Neutrophil (primary cell): Measurements from ENCODE around the gene PSMA1.
A peak's percentile ranks its signal among the peaks of the same experiment; 100 is the strongest.

Source experiments
- H3K27ac ChIP-seq: fragments of 200-600 bp; sonication (generic); 2 replicates; pipeline ENCODE4 v1.5.1; 2016; ENCODE audit warnings: mild to moderate bottlenecking, moderate library complexity
- H3K27me3 ChIP-seq: fragments of 200-600 bp; sonication (generic); 2 replicates; pipeline ENCODE4 v1.6.0; 2016; ENCODE audit warnings: mild to moderate bottlenecking
- H3K36me3 ChIP-seq: fragments of 200-600 bp; sonication (generic); 2 replicates; pipeline ENCODE4 v1.5.1; 2017
- H3K4me1 ChIP-seq, 2 experiments: fragments of 200-600 bp in 1 of 2; sonication (generic) in 1 of 2; 1 replicate in 1 of 2; 2 replicates in 1 of 2; pipeline versions ENCODE4 v1.5.1 to v1.6.1; 2013 to 2016; ENCODE audit warnings: low read depth in 1 of 2, low read length in 1 of 2, mild to moderate bottlenecking in 1 of 2, moderate library complexity in 1 of 2; ENCODE audit not compliant: control insufficient read depth in 1 of 2, insufficient read depth in 1 of 2
- H3K4me3 ChIP-seq, 2 experiments: fragments of 200-600 bp in 1 of 2; sonication (generic) in 1 of 2; 1 replicate in 1 of 2; 2 replicates in 1 of 2; pipeline ENCODE4 v1.5.1; 2013 to 2016; ENCODE audit warnings: low read depth in 1 of 2, low read length in 1 of 2, mild to moderate bottlenecking in 1 of 2, moderate library complexity in 1 of 2
- H3K9me3 ChIP-seq: fragments of 200-600 bp; sonication (generic); 2 replicates; pipeline ENCODE4 v1.5.1; 2016
- CTCF ChIP-seq: fragments of 200-600 bp; sonication (generic); IDR thresholded peaks from 2 replicates; pipeline ENCODE4 v1.5.1; 2016; ENCODE audit warnings: antibody characterized with exemption

Gene PSMA1

GRCh38 chr11:14513800-14514199 is 6.4 kb downstream of the PSMA1 start:
- TF ChIP-seq CTCF = no peak
- Histone ChIP-seq H3K4me1 (peaks cover 3% of the 10 kb centered on the region in 2 experiments), H3K27me3 (no peaks in the 10 kb centered on the region), H3K27ac (no peak overlapping the region), H3K4me3 (no peak overlapping the region), H3K9me3 (no peaks in the 10 kb centered on the region), H3K36me3 (peaks cover 78% of the 10 kb centered on the region)

- Histone ChIP-seq H3K4me1 (no peaks in the 10 kb centered on the region), H3K27me3 (no peaks in the 10 kb centered on the region), H3K27ac (no peak overlapping the region), H3K9me3 (no peaks in the 10 kb centered on the region), H3K4me3 (no peak overlapping the region), H3K36me3 (peaks cover 80% of the 10 kb centered on the region)
- no peak for TF ChIP-seq CTCF
Measured at GRCh38 chr11:14506532-14506931, 13.7 kb downstream of the PSMA1 start.

GRCh38 chr11:14503023-14503422 is 17.2 kb downstream of the PSMA1 start:
- no peaks in the 10 kb centered on the region for H3K27me3 ChIP-seq
- H3K4me1 ChIP-seq = peaks cover 18 to 24% of the 10 kb centered on the region in 2 experiments
- H3K27ac ChIP-seq = no peak overlapping the region
- TF ChIP-seq CTCF = no peak
- no peaks in the 10 kb centered on the region for H3K9me3 ChIP-seq
- H3K36me3 ChIP-seq = peaks cover 52% of the 10 kb centered on the region
- no peak overlapping the region for H3K4me3 ChIP-seq

GRCh38 chr11:14502039-14502438 is 18.1 kb downstream of the PSMA1 start:
- H3K36me3 ChIP-seq = peaks cover 53% of the 10 kb centered on the region
- peaks cover 18 to 28% of the 10 kb centered on the region in 2 experiments for H3K4me1 ChIP-seq
- no peak overlapping the region for H3K27ac ChIP-seq
- H3K9me3 ChIP-seq = no peaks in the 10 kb centered on the region
- H3K4me3 ChIP-seq = no peak overlapping the region
- H3K27me3 ChIP-seq = no peaks in the 10 kb centered on the region
- no peak for TF ChIP-seq CTCF

- TF ChIP-seq CTCF = no peak
- no peaks in the 10 kb centered on the region for H3K9me3 ChIP-seq
- H3K27me3 ChIP-seq = no peaks in the 10 kb centered on the region
- peak overlapping the region; percentile 88 to 90 for H3K4me3 ChIP-seq
- peaks cover 54% of the 10 kb centered on the region for H3K36me3 ChIP-seq
- H3K4me1 ChIP-seq = peaks cover 18 to 28% of the 10 kb centered on the region in 2 experiments
- H3K27ac ChIP-seq = peak overlapping the region; percentile 92
Measured at GRCh38 chr11:14500181-14500651, 20.0 kb downstream of the PSMA1 start.
